NOMO-1 (cell line): ENCODE data around the gene SUPT16H.
"Not testable (repeated sequence)": the region's sequence is repeated elsewhere in the genome, so short reads cannot be mapped to it uniquely, and the experiment has no call there.

Source experiments
- DNase-seq, 2 experiments: peaks; one replicate each; lab custom pipeline; 2025; ENCODE audit not compliant: unreplicated experiment in 2 of 2; lab: John Stamatoyannopoulos, UW

The SUPT16H gene

DNA sequence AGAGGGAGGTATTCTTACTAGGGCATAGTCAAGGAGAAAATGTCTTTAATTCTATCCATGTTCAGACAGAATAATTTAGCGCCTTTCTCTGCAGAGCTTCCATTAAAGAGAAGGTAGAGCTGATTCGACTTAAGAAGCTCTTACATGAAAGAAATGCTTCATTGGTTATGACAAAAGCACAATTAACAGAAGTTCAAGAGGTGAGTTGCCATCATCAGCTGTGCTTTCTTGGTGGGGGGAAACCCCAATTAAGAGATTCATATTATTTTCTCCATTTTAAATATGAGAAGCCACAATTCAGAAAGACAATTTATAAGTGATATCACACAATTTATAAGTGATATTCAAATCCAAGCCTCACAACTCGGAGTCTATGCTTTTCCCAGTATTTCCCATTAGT lies 76.2 kb downstream of the SUPT16H start:
- no peak for DNase-seq

- DNase-seq = not testable (repeated sequence)
Observed at GRCh38 chr14:21302836-21303140, 81.0 kb downstream of the SUPT16H start.

- DNase-seq = no peak
Observed at GRCh38 chr14:21302013-21302835, 81.6 kb downstream of the SUPT16H start.
